ENCODE measurements around the gene XYLT2. TPM values are rescaled to one million over a fixed set of nuclear protein-coding genes. Genes with fewer than 3 reads are reported as not detected.

The XYLT2 gene
- total and polyA plus RNA-seq, 2 of the 8 experiments (the other 6 are each of a cell fraction or from before 2014, with no cell fraction given): 28.0 to 29.9 TPM

- TF ChIP-seq JUN (IDR thresholded peaks at IDR 0.05; ENCODE audit: low read depth, low read length) (no peak), BACH1 (IDR thresholded peaks at IDR 0.05; ENCODE audit: low read length) (no peak), MAFK (IDR thresholded peaks at IDR 0.05; ENCODE audit: low read depth, low read length) (no peak)
Measured at GRCh38 chr17:50339381-50339780, 6.5 kb upstream of the XYLT2 start (continued).
